OCI-LY3 (cell line): ENCODE results near the gene CTSD.

ENCODE experiments used
- EZH2phosphoT487 ChIP-seq: fragments of 200-600 bp; shearing (Covaris generic); IDR thresholded peaks from 2 replicates; pipeline ENCODE4 v1.6.1; 2018; ENCODE audit warnings: antibody characterized with exemption, mixed run types, low read depth
- TF ChIP-seq, protein P1 (sequence below): fragments of 200-600, 300-600 bp; sonication (generic); IDR thresholded peaks from 2 replicates; pipeline ENCODE4 v1.5.1; 2014; ENCODE audit warnings: antibody characterized with exemption, low read length, low read depth

- TF ChIP-seq, protein P1, sequence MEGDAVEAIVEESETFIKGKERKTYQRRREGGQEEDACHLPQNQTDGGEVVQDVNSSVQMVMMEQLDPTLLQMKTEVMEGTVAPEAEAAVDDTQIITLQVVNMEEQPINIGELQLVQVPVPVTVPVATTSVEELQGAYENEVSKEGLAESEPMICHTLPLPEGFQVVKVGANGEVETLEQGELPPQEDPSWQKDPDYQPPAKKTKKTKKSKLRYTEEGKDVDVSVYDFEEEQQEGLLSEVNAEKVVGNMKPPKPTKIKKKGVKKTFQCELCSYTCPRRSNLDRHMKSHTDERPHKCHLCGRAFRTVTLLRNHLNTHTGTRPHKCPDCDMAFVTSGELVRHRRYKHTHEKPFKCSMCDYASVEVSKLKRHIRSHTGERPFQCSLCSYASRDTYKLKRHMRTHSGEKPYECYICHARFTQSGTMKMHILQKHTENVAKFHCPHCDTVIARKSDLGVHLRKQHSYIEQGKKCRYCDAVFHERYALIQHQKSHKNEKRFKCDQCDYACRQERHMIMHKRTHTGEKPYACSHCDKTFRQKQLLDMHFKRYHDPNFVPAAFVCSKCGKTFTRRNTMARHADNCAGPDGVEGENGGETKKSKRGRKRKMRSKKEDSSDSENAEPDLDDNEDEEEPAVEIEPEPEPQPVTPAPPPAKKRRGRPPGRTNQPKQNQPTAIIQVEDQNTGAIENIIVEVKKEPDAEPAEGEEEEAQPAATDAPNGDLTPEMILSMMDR: no peak
- TF ChIP-seq EZH2phosphoT487: no peak
Measured at GRCh38 chr11:1767399-1768140, 3.8 kb upstream of the CTSD start.
